Amniotic epithelial cell (primary cell): Measurements from ENCODE around the gene OR51A7.
"Not testable (repeated sequence)": the region's sequence is repeated elsewhere in the genome, so short reads cannot be mapped to it uniquely, and the experiment has no call there.

Experiments
- DNase-seq: peaks from one replicate; pipeline ENCODE4 v3.0.0-alpha.2; 2010; ENCODE audit warnings: low read depth

Gene OR51A7

DNA sequence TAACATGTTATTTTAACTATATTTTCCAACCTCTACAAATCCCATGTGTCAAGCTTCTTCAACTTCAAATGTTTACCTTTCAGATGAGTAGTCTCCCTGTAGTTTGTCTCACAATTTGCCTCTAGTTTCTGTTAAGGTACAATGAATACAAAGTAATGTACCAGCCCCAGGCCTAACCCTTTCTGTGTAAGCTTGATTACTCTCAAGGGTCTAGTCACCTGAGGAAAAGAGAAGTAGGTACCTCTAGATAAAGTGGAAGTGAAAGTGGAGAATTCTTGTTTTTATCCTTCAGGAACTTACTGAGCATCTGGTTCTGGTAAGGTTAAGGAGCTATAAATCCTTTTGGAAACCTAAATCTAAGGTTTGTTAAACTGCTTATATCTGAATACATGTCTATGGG is at the start of gene OR51A7:
OR51A7 (plus strand) TSS at position 300 of the 400 bp plus-strand sequence. CDS start 3,587 bp downstream, outside the sequence.
- no peak for DNase-seq

DNA sequence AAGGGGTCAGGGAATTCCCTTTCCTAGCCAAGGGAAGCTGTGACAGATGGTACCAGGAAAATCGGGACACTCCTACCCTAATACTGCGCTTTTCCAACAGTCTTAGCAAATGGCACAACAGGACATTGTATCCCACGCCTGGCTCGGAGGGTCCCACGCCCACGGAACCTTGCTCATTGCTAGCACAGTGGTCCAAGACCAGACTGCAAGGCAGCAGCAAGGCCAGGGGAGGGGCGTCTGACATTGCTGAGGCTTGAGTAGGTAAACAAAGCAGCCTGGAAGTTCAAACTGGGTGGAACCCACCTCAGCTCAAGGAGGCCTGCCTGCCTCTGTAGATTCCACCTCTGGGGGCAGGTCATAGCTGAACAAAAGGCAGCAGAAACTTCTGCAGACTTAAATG is 49.3 kb upstream of the OR51A7 start:
- DNase-seq = not testable (repeated sequence)

GRCh38 chr11:4862447-4863236 is 40.9 kb upstream of the OR51A7 start:
- DNase-seq = no peak

- DNase-seq = no peak
These were observed 39.7 kb upstream of the OR51A7 start for GRCh38 chr11:4863876-4864275.

DNA sequence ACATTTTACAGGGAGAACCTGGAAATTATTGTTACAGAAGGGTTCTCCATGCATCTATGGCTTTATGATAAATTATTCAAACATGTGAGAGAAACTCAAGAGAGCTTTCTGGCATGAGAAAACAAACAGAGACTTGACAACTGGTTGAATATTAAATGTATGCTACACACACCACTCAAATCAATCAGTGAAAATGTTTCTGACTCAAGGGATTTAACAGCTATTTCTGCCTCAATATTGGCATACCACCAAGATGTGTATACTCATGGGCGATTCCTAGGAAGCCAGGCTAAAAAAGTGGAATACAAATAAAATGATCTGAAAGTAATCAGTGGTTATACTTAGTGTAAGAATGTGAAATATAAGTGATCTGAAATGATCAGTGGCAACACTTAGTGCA is 37.7 kb upstream of the OR51A7 start:
- DNase-seq = no peak

DNA sequence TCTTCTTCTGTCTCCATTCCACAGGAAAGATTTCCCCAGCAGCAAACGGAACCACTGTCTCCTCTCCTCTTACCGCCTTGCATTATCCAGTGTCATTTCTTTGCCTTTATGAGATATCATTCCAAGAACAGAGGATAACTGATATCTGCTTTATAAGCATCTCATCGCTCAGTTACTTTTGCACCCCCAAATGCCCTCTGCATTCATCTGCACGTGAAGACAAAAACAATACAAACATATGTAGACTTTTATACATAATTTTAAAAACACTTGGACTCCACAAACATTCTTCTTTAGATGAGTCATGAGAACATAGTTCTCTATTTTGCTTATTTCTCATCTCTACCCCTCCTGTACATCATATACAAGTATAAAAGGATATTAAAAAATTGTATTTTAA is 22.4 kb upstream of the OR51A7 start:
- no peak for DNase-seq

DNA sequence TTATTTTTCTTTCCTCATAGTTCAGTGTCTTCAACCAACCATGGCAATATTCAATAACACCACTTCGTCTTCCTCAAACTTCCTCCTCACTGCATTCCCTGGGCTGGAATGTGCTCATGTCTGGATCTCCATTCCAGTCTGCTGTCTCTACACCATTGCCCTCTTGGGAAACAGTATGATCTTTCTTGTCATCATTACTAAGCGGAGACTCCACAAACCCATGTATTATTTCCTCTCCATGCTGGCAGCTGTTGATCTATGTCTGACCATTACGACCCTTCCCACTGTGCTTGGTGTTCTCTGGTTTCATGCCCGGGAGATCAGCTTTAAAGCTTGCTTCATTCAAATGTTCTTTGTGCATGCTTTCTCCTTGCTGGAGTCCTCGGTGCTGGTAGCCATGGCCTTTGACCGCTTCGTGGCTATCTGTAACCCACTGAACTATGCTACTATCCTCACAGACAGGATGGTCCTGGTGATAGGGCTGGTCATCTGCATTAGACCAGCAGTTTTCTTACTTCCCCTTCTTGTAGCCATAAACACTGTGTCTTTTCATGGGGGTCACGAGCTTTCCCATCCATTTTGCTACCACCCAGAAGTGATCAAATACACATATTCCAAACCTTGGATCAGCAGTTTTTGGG is 21.6 kb upstream of the OR51A7 start, which contains the start of gene OR51T1:
OR51T1 (plus strand) TSS at position 41 of the 641 bp plus-strand sequence; CDS start at position 41, 0 bp downstream.
- DNase-seq = peak; percentile 18

- no peak for DNase-seq
These were observed 21.0 kb upstream of the OR51A7 start for GRCh38 chr11:4882543-4882942.

GRCh38 chr11:4884361-4884760 is 19.2 kb upstream of the OR51A7 start:
- DNase-seq = no peak

GRCh38 chr11:4886186-4886585 is 17.4 kb upstream of the OR51A7 start:
- DNase-seq = no peak

GRCh38 chr11:4887591-4887990 is 16.0 kb upstream of the OR51A7 start:
- no peak for DNase-seq

DNA sequence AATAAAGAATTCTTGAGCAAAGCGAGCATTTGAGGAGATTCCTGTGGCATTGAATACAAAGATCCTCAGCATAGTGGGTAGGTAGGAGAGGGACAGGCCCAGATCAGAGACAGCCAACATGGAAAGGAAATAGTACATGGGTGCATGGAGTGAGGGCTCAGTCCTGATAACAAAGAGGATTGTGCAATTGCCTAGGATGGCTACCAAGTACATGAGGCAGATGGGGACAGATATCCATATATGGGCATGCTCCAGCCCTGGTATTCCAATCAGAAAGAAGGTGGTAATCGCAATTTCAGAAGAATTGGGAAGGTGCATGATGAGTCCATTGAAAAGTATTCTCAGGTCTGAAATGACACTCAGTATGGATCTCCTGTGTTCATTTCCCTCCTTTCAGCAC is 13.3 kb upstream of the OR51A7 start:
- DNase-seq = peak; percentile 52

GRCh38 chr11:4891996-4892640 is 11.5 kb upstream of the OR51A7 start:
- DNase-seq = peak; percentile 88

DNA sequence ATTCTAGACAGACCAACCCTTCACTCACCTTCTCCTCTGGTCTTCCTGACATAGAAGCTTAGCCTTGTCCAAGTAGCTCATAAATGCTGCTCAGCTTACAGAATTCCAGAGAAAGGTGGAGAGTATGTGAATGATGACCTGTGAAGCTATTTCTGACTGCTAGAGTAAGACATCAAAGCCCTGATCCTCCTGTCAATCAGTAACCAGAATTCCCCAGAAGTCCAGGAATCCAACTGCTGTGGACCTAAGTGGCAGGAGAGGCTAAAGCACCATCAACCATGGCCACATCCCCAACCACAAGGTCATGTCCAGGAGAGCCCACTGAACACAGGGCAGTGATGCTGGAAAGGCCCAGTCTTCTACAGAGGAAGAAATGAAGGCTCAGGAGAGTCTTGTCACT is 13.0 kb downstream of the OR51A7 start:
- no peak for DNase-seq

- no peak for DNase-seq
These were observed 15.7 kb downstream of the OR51A7 start, which contains the start of gene OR51G2 for GRCh38 chr11:4919250-4919649. TSS of gene OR51G2 (minus strand) at chr11:4919350. CDS start at chr11:4915663, 3,687 bp downstream.

GRCh38 chr11:4921796-4922195 is 18.2 kb downstream of the OR51A7 start:
- no peak for DNase-seq

- DNase-seq = no peak
These were observed 18.7 kb downstream of the OR51A7 start for GRCh38 chr11:4922304-4922703.

DNA sequence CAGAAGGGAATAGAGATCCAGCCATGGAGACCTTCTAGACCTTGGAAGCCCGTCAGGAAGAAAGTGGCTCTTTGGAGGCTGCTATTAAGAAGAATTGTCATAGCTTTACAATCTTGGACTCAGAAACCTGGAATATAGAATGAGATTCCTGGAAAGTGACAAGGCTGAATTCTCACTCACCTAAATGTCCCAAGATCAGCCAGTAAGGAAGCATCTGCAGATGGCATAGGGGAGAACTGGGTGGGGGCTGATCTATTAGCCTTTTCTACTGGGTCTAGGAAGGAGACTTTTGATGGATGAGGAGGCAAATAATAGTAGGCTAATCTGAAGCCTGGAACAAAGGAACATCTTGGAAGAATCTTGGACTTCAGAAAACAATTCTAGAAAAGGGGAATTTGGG is 20.7 kb downstream of the OR51A7 start, which contains the start of gene OR51G1:
OR51G1 (minus strand) TSS at position 101 of the 400 bp plus-strand sequence; CDS start at position 101, 0 bp downstream.
- no peak for DNase-seq

DNA sequence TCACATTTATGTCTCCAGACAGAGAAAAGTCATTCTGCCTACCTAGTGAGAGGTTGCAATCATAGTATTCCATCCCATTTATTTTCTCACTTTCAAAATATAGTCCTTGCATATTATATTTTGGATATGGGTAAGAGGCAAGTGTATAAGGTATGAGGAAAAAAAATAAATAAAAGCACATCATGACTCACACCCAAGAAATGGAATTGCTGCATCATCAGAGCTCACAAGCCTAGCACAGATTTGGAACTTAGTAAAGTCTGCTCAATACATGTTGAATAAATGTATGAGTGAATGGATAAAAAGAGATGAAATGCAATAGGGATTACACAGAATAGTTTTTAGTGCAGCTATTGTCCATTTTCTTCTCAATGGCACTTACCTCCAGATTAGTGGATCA is 23.0 kb downstream of the OR51A7 start:
- no peak for DNase-seq

GRCh38 chr11:4932751-4933150 is 29.2 kb downstream of the OR51A7 start:
- no peak for DNase-seq

DNA sequence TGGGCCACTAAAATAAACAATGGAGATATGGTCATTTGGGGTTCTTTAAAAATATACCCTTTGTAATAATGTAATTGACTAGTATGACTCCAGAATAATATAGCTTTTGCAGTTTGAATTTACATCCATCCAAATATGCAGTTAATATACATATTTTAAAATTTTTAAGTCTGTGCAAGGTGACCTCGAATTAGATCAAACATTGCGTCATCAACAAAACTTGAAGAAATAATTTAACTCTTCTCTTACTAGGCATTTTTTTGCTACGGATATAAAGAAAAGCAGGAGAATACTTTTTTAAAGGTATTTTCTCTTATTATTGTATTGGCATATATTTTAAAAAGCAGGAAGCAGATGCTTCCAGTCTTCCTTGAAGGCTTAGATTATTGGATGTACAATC is 33.2 kb downstream of the OR51A7 start:
- no peak for DNase-seq

GRCh38 chr11:4947505-4947904 is 43.9 kb downstream of the OR51A7 start, which contains the start of gene OR51A4:
TSS of gene OR51A4 (minus strand) at chr11:4947605. CDS start at chr11:4947100, 505 bp downstream.
- no peak for DNase-seq

DNA sequence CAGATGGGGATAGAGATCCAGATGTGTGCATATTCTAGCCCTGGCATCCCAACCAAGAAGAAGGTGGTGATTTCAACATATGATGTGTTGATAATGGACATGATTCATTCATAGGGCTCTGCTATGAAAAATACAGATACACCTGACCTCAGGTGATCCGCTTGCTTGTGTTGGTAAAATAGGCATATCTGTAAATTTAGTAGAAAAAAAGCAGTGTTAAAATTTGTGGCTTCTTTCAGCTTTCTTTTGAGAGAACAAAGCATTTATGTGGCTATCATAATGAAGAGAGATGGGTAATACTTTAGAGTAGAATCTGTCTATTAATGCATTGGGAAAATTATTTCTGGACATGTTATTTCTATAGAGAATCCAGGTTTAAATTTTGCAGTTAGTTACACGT is 52.0 kb downstream of the OR51A7 start, which contains the start of gene OR51A2:
OR51A2 (minus strand) TSS at position 101 of the 400 bp plus-strand sequence; CDS start at position 101, 0 bp downstream.
- not testable (repeated sequence) for DNase-seq
